ENCODE data around the gene PSMA5.
"Not testable (repeated sequence)": the region's sequence is repeated elsewhere in the genome, so short reads cannot be mapped to it uniquely, and the experiment has no call there.

PSMA5 gene

GRCh38 chr1:109426281-109427170, at the start of gene PSMA5:
Gene PSMA5, minus strand, starts transcription at chr1:109426448. Its CDS starts 118 bp downstream, at chr1:109426330.
- DNase-seq = peak; percentile 97

DNA sequence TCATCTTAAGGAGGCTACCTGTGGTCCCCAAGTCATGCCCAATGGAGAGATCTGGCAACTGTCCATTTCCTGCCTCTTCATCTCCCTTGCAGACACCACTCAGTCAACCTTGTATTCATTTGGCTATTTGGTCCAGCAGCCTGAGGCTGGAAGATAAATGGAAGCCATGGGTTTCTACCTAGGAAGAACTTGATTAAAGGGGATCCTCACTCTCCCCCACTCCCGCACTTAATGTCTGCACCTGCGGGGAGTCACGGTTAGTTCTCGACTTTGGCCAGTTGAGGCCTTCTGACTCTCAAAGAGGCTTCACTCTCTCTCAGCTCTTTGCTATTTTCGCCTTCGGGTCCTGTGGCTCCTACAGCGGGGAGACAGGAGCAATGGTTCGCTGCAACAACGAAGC, 49.0 kb upstream of the PSMA5 start:
- no peak for DNase-seq

DNA sequence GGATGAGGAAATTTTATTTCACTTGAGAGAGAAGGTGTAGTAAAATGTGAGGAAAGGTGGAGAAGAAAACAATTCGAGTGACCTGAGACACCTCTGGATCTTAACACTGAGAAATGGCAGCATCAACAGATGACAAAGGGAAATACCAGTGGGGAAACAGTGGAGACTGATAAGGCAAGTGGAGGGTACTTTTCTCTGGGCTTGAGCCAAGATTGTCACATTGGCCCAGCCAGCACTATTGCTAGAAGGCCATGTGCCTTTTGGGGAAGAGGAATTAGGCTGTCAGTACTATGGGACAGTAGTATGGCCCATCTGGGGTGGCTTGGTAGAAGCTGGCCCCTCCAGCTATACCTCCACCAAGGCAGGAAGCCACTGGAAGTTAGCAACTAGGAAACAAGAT, 48.4 kb upstream of the PSMA5 start:
- no peak for DNase-seq

GRCh38 chr1:109473284-109474057, 47.2 kb upstream of the PSMA5 start:
- DNase-seq = not testable (repeated sequence)

GRCh38 chr1:109472779-109473178, 46.5 kb upstream of the PSMA5 start:
- no peak for DNase-seq

- no peak for DNase-seq
Observed at GRCh38 chr1:109470245-109470644, 44.0 kb upstream of the PSMA5 start.

- DNase-seq = no peak
Observed at GRCh38 chr1:109468903-109469302, 42.7 kb upstream of the PSMA5 start.

DNA sequence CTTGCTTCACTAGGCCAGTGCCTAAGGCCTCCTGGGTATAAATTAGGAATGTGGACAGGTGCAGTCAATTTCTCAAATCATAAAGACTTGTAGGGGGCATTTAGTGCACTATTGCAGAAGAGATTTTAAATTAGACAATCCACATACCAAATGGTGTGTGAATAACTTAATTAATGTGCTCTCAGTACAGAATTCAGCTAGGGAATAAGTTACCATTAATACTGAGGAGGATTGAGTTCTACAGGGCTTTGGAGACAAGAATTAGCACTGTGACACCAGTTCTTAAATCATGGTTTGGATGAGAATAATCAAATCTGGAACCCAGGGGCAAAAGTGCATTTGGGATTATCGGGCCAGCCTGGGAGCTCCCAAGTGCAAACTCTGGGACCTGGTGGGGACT, 41.8 kb upstream of the PSMA5 start:
- no peak for DNase-seq

DNA sequence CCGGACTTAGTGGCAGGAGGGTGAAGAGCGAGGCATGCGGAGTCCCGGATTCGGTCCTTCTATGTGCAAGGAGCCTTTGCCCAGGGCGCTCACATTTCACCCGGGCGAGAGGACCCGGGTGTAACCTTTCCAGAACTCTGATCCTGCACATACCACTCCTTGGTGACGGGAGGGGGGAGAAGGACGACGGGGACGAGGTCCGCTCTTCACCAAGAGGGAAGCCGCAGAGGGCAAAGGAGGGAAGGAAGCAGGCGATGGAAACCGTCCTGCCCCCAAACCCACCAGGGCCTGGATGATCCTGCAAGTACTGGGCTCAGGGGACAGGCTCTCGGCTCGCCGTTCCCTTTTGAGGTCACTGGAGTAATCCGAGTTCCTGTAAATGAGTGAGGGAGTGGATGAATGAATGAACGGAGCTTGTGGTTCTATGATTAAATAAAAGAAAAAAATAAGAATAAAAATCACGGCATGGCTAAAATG, 41.1 kb upstream of the PSMA5 start:
- no peak for DNase-seq

GRCh38 chr1:109466452-109467300, 40.4 kb upstream of the PSMA5 start, which contains the start of gene SYPL2:
Gene SYPL2, plus strand, starts transcription at chr1:109466546. Its CDS starts 298 bp downstream, at chr1:109466844.
- peak in 1 of 2 donors; percentile 18 for DNase-seq

GRCh38 chr1:109466125-109466451, 39.8 kb upstream of the PSMA5 start:
- DNase-seq = no peak

GRCh38 chr1:109457819-109458218, 31.6 kb upstream of the PSMA5 start:
- DNase-seq = no peak

- no peak for DNase-seq
Observed at GRCh38 chr1:109454497-109455133, 28.4 kb upstream of the PSMA5 start.

DNA sequence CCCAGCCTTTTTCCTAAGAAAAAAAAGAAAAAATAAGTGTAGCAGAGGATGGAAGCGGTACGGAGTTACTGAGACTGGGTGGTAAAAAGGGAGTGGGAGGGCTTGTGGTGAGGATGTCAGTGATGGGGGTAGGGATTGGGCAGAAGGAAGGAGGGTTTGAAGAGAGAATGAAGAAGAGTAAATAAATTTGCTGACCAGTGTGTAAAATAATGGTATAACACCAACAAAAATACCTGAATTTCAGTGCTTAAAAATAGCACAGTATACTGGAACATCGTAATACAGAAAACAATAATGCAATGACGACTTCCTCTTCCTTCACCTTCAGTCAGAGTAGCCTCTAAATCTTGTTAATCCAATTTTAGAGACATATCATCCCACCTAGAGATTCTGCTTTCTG, 21.3 kb upstream of the PSMA5 start:
- DNase-seq = no peak

DNA sequence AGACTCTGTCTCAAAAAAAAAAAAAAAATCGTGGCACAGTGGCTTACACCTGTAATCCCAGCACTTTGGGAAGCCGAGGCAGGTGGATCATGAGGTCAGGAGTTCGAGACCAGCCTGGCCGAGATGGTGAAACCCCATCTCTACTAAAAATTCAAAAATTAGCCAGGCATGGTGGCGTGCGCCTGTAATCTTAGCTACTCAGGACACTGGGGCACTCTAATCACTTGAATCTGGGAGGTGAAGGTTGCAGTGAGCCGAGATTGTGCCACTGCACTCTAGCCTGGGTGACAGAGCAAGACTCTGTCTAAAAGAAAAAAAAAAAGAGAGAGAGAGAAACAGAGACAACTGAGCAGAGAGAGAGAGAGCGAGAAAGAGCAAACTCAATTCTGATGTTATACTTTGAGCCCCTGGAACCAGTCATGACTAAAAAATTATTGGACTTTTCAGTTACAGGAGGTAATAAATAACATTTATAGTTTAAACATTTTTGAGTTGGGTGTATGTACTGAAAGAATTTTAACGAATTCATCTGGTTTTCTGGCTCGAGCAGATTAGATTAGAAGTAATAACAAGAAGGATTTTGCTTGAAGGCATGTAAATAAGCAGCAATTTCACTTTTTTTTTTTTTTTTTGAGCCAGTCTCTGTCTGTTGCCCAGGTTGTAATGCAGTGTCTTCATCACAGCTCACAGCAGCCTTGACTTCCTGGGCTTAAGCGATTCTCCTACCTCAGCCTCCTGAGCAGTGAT, 19.9 kb upstream of the PSMA5 start:
- not testable (repeated sequence) for DNase-seq

DNA sequence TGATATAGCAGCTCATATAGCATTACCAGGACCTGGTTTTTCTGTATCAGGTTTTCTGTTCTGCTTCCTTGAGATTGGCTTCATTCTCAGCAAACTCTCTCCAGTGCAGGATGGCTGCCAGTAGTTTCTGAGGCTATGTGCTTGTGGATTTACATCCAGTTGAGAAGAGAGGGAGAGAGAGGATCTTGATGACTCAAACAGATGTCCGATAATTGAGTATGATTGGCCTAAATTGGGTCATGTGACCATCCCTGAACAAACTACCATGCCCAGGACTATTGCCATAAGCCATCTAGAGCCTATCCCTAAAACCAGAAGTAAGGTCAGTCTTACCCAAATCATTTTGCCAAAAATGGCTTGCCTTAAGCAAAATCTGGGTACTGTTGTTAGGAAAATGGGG, 18.1 kb upstream of the PSMA5 start:
- DNase-seq = no peak

GRCh38 chr1:109443476-109443875, 17.2 kb upstream of the PSMA5 start:
- no peak for DNase-seq

DNA sequence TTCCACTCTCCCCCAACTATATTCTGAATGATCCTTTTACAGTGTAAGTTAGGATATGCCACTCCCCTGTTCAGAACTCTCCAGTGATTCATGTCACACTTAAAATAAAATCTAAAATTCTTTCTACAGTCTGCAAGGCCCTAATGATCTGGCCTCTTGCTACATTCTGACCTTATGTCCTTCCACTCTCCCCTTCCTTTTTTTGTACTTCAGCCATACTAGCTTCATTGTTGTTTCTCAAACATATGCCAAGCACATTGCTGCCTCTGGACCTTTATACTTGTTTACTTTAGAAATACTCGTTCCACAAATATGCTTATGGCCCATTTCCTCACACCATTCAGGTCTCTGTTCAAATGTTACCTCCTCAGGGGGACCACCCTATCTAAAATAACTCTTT, 14.8 kb upstream of the PSMA5 start:
- no peak for DNase-seq

DNA sequence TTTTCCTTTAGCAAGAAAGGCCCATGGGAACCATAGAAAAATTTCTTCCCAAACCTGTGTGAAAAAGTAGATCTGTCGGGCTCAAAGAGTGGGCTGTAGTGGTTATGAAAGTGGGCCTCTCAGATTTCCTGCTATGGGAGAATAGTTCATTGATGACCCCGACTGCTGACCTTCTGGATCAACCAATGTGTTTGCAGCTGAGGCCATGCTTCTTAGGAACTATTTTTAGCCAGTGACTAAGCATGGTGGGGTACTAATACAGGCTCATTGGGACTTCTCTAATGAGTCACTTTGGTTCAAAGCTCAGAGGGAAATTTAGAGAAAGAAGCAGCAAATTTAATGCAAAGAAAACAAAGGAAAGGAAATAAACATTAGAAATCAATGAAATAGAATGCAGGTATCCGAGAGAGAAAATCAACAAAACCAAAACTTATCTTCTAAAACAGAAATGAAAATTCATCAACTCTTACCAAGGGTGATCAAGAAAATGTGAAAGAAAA, 12.6 kb upstream of the PSMA5 start:
- DNase-seq = no peak

- no peak for DNase-seq
Observed at GRCh38 chr1:109434484-109434883, 8.2 kb upstream of the PSMA5 start.

- no peak for DNase-seq
Observed at GRCh38 chr1:109433322-109433721, 7.1 kb upstream of the PSMA5 start.

Measured in CD4-positive, alpha-beta T cell treated with Interleukin-1 beta for 1 hour (primary cell).